SW480 (cell line): ENCODE results near the gene KLHL33.
A peak's percentile ranks its signal among the peaks of the same experiment; 100 is the strongest.
"Not testable (repeated sequence)": the region's sequence is repeated elsewhere in the genome, so short reads cannot be mapped to it uniquely, and the experiment has no call there.

Experiments used
- DNase-seq: peaks from one replicate; pipeline ENCODE4 v3.0.0-alpha.2; 2016; ENCODE audit warnings: low spot score

KLHL33 gene

GRCh38 chr14:20446889-20447288 lies 10.9 kb upstream of the KLHL33 start:
- DNase-seq: no peak

DNA sequence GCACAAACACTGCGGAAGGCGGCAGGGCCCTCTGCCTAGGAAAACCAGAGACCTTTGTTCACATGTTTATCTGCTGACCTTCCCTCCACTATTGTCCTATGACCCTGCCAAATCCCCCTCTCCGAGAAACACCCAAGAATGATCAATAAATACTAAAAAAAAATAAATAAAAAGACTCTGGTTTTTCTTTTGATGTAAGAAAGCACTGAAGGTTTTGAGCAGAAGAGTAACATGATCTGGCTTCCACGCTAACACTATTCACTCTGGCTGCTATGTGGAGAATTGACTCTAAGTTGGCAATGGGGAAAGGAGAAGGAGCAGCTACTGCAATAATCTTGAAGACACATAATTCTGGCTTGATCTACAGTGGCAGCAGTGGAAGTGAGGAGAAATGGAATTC lies 7.7 kb upstream of the KLHL33 start:
- not testable (repeated sequence) for DNase-seq

GRCh38 chr14:20441461-20441860 lies 5.5 kb upstream of the KLHL33 start:
- DNase-seq: no peak

DNA sequence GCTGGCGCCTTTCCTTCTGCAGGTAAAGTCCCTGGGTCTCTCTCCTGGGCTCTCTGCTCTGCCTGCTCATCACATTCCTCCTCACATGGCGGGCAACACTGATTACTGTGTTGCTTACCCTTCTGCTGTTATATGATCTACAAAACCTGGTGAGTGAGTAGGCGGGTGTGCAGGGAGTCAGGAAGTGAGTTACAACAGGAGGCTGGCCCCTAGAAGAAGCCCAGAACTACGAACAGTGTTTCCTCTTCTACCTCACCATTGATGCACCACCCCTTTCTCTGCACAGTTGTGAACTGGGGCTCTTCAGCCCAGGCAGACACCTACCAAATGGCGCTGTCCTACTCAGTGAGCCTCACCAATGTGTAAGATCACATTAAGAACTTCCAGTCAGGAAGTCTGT lies 4.9 kb upstream of the KLHL33 start:
- no peak for DNase-seq

DNA sequence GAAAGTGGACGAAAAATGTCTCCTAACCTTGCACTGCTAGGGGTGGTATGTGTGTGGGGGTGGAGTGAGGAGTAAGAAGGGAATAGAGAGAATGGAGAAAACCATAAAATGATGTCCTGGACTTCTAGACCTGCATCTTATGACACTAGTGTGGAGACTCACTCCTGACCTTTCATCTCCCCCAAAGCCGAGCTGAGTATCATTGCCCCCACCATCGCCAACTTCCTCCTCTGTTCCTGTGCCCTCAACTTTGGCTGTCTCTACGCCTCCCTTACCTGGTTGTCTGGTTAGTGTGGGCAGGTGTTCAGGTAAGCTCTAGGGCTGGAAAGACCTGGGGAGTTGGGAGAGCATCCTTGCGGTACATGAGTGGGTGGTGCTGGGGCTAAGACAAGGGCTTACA lies 4.5 kb upstream of the KLHL33 start:
- DNase-seq: no peak

DNA sequence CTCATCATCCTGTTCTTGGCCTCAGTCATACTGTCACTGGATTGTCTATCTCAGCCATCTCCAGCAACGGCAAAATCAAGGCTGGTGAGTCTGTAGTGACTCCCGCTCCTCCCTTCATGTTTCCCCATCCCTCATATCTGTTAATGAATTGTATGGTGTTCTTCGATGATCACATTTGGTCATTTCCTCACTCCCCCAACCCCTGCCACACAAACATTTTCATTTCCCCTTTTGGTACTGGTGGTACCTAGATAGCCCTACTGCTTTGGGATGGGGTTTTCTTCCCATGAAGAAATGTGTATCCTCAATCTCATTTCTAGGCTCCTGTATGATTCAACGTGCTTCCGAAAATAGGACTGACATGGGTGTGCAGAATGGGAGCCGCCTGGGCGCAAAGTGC lies 2.7 kb upstream of the KLHL33 start:
- DNase-seq: no peak

GRCh38 chr14:20436363-20436755 lies 393 bp upstream of the KLHL33 start:
- DNase-seq: no peak

GRCh38 chr14:20434701-20435581 lies 1.0 kb downstream of the KLHL33 start:
- DNase-seq: no peak

DNA sequence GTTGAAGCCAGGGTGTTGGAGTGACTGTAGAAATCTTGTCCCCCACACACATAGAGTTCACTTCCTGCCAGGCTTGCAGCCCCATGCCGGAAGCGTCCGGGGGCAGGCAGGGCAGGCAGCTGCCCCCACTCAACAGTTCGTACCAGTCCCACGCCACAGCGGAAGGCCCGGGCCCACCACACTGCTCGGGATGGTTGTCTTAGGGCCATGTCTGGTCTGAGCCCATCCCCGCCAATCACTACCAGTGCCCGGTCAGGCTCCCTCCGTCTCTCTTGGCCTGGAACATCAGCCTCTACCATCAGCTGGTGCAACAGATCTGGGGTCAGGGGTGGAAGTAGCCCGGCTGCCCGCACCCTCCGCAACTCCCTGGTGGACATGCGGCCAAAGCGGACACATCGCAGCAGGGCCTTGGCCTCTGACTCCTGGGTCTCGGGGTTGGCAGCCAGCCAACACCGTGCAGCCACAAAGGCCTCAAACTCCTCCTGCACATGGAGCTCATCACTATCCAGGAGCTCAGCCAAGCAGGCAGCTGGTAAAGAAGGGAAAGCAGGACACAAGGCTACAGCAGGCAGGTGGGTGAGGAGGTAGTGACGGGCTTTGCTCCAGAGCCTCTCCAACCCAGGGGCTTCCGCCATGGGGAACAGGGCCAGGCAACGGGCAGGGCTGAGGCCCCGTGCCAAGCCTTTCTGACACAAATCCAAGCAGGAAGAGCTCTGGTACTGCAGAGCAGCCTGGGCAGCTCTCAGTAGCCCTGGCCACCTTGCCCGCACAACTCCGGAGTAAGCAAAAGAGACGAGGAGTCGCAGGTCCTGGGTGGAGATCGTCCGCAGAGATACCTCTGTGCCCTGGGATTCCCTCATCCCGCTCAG lies 5.9 kb downstream of the KLHL33 start:
- DNase-seq: no peak

GRCh38 chr14:20428802-20429201 lies 7.2 kb downstream of the KLHL33 start:
- no peak for DNase-seq

- no peak for DNase-seq
Observed at GRCh38 chr14:20428010-20428365, 8.0 kb downstream of the KLHL33 start.

DNA sequence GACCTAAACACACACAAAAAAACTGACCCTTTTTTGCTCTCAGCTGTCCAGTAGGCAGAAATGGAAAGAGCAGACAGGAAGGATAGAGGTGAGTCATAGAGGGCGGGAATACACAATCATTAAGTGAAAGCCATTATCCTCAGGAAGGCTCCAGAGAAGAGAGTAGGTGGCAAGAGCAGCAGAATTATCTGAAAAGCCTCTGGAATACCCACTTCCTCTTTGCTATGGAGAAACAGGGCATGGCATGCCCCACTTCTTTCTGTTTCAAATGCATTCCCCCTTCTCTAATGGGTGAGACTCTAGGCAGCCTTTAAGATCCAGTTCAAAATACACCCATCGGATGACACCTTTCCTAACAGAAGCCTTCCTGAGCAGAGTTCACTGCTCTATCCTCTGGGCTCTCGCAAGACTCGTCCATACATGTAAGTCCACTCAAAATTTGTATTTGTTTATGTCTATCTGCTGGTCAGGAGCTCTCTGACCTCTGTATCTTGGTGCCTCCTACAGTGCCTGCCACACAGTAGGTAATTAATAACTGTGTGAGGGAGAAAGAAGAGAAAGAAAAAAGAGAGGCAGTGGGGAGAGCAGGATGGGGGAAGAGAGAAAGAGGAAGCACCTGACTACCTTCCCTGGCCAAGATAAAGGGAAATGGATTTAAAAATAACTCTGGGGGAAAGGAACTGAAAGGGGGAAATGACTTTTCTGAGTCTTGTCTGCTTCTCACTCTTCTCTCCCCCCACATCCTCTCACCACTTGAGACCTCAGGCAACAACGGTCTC lies 8.5 kb downstream of the KLHL33 start:
- peak; percentile 79 for DNase-seq

- no peak for DNase-seq
Observed at GRCh38 chr14:20424851-20425250, 11.1 kb downstream of the KLHL33 start.

- DNase-seq: no peak
Observed at GRCh38 chr14:20422886-20423285, 13.1 kb downstream of the KLHL33 start.

GRCh38 chr14:20421267-20421666 lies 14.7 kb downstream of the KLHL33 start:
- DNase-seq: no peak

DNA sequence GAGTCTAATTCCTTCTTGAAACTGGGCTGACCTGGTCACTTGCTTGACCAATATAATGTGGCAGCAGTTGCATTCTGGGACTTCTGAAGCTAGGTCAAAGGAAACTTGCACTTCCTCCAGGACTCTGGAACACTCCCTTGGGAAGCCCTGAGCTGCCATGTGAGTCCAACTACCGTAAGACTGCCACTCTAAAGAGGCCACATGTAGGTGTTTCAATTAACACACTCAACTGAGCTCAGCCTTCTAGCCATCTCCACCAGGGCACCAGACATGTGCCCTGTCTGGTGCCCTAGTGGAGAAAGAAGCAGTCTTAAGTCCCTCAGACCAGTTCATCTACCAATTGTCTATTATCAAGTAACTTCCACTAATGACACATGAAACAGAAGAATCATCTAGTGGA lies 16.5 kb downstream of the KLHL33 start:
- DNase-seq: no peak

DNA sequence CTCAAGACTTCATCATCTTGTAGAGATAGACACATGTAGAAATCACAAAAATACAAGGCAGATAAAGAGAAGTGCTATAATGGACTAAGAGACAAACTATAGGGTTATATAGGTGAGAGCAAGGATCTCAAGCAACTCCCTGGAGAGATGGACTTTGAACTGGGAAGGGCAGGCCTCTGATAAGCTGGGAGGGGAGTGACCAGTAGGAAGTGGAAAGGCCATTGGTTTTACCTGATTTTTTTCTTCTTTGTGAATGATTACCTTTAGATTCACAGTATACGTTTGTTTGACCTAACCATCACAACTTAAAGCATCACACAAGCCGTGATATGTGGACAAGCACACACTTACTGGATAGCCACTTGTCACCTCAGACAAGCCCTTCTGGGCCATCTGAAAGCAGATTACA lies 17.5 kb downstream of the KLHL33 start:
- no peak for DNase-seq

DNA sequence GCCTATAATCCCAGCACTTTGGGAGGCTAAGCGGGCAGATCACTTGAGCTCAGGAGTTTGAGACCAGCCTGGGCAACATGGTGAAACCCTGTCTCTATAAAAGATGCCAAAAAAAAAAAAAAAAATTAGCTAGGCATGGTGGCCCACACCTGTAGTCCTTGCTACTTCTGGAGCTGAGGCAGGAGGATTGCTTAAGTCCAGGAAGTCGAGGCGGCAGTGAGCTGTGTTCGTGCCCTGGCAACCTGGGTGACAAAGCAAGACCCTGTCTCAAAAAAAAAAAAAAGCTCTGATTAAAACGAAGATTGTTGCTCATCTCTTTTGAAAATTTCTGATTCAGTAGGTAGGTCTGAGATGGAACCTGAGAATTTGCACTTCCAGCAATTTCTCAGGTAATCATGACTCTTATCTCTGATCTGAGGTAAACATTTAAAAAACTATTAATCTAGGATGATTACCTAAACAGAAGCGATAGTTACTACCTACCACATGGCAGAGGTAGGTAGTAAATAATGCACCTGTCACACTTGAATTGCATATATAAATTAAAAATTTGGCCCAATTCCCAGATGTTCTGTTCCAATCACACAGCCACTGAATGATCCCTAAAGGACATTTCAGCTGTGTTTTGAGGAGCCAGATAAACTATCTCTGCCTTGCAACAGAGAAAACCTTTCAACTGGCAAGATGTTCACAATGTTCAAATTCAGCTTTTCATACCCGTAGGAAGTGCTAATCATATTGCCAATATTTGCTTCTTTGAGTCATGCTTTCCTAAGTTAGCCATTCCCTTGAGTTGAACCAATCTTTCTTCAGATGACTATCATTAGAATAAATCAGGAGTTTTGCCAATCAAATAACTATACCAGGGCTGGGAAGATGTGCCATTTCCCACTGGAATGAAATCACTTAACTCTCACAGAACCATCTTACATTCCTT lies 18.4 kb downstream of the KLHL33 start:
- no peak for DNase-seq

- no peak for DNase-seq
Observed at GRCh38 chr14:20416223-20416622, 19.7 kb downstream of the KLHL33 start.

- peak; percentile 62 for DNase-seq
Observed at GRCh38 chr14:20415782-20416206, 20.2 kb downstream of the KLHL33 start.

- no peak for DNase-seq
Observed at GRCh38 chr14:20413744-20414082, 22.3 kb downstream of the KLHL33 start.
